Mucosa of stomach (tissue), 1 donor: ENCODE data around the gene PCYT1A.
"Not testable (repeated sequence)": the region's sequence is repeated elsewhere in the genome, so short reads cannot be mapped to it uniquely, and the experiment has no call there.

Experiments
- H3K27me3 ChIP-seq: one replicate; pipeline ENCODE4 v1.7.0; 2013; ENCODE audit warnings: mild to moderate bottlenecking, low read length; ENCODE audit not compliant: control insufficient read depth, insufficient read depth
- H3K36me3 ChIP-seq: one replicate; pipeline ENCODE4 v1.7.0; 2013; ENCODE audit warnings: low read length; ENCODE audit not compliant: control insufficient read depth, insufficient read depth
- H3K4me1 ChIP-seq: one replicate; pipeline ENCODE4 v1.7.0; 2013; ENCODE audit warnings: mild to moderate bottlenecking, low read length; ENCODE audit not compliant: control insufficient read depth, insufficient read depth
- H3K4me3 ChIP-seq: one replicate; pipeline ENCODE4 v1.7.0; 2013; ENCODE audit warnings: low read length
- H3K9ac ChIP-seq: one replicate; pipeline ENCODE4 v1.7.0; 2013; ENCODE audit warnings: mild to moderate bottlenecking, low read length, moderate library complexity
- H3K9me3 ChIP-seq: one replicate; pipeline ENCODE4 v1.7.0; 2013; ENCODE audit warnings: mild to moderate bottlenecking, low read length, moderate library complexity; ENCODE audit not compliant: control insufficient read depth
- donor health status: Pancreatic carcinoma.

PCYT1A gene

DNA sequence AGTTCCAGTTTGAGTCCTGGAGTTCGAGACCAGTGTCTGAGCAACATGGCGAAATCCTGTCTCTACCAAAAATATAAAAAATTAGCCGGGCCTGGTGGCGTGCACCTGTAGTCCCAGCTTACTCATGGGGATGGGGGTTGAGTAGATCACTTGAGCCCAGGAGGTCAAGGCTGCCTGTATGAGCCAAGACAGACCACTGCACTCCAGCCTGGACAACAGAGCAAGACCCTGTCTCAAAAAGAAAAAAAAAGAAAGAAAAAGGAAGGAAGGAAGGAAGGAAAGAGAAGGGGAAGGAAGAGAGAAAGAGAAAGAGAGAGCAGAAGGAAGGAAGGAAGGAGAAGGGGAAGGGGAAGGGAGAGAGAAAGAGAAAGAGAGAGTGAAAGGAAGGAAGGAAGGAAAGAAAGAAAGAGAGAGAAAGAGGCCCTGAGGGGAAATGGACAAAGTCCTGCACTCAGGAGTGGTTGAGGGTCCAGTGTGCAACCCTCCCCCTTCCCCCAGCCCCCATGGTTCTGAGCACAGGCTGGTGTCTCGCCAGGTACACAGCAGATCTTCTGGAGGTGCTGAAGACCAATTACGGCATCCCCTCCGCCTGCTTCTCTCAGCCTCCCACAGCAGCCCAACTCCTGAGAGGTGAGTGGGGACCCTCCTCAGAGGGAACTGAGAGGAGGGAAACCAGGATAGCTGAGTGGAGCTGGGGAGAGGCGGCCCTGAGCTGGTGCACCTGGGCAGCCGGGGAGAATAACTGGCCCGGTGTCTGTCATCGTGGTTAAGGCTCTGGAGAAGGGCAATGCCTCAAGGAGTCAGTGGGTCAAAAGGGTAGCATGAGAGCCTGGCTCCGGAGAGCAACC is 70.0 kb downstream of the PCYT1A start:
- Histone ChIP-seq H3K9me3 (no peaks in the 10 kb centered on the region), H3K9ac (no peak overlapping the region), H3K4me1 (peaks cover 4% of the 10 kb centered on the region), H3K27me3 (peaks cover 26% of the 10 kb centered on the region), H3K36me3 (no peaks in the 10 kb centered on the region), H3K4me3 (no peak overlapping the region)

- Histone ChIP-seq H3K4me3 (no peak overlapping the region), H3K9ac (no peak overlapping the region), H3K9me3 (no peaks in the 10 kb centered on the region), H3K4me1 (peaks cover 4% of the 10 kb centered on the region), H3K36me3 (no peaks in the 10 kb centered on the region), H3K27me3 (peaks cover 26% of the 10 kb centered on the region)
Observed at GRCh38 chr3:196216681-196217211, 70.8 kb downstream of the PCYT1A start.

- no peaks in the 10 kb centered on the region for H3K9me3 ChIP-seq
- peaks cover 4% of the 10 kb centered on the region for H3K4me1 ChIP-seq
- H3K9ac ChIP-seq, result no peak within 1 kb of the TSS
- peaks cover 26% of the 10 kb centered on the region for H3K27me3 ChIP-seq
- H3K36me3 ChIP-seq, result no peaks in the 10 kb centered on the region
- H3K4me3 ChIP-seq, result no peak within 1 kb of the TSS
Observed at GRCh38 chr3:196216089-196216564, 71.4 kb downstream of the PCYT1A start, which contains the start of gene SLC51A. TSS of gene SLC51A (plus strand) at chr3:196216534. CDS start at chr3:196216713, 179 bp downstream.

DNA sequence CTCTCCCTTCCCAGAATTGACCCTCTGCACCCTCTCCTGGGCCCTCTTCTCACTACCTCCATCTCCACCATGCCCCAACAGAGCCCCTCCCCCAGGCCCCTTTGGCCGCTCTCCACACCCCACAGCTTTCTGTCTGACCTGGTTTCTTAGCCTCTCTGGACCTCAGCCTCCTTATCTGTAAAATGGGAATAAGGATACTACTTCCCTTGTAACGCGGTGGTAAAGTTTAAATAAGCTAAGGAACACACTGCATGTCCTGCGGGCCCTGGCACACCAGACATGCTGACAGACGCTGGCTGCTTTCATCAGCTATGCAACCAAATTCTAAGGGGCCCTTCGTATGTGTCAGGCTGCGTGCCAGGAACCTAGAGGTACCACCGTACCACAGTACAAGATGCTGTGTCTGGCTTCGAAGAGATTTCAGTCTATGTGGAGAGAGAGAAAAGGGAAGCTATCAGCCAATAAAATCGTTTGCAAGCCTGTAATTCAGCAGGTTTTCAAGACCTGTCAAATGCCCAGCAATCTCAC is 72.0 kb downstream of the PCYT1A start:
- no peak overlapping the region for H3K9ac ChIP-seq
- no peaks in the 10 kb centered on the region for H3K9me3 ChIP-seq
- H3K27me3 ChIP-seq, result peaks cover 26% of the 10 kb centered on the region
- peaks cover 4% of the 10 kb centered on the region for H3K4me1 ChIP-seq
- no peak overlapping the region for H3K4me3 ChIP-seq
- no peaks in the 10 kb centered on the region for H3K36me3 ChIP-seq

DNA sequence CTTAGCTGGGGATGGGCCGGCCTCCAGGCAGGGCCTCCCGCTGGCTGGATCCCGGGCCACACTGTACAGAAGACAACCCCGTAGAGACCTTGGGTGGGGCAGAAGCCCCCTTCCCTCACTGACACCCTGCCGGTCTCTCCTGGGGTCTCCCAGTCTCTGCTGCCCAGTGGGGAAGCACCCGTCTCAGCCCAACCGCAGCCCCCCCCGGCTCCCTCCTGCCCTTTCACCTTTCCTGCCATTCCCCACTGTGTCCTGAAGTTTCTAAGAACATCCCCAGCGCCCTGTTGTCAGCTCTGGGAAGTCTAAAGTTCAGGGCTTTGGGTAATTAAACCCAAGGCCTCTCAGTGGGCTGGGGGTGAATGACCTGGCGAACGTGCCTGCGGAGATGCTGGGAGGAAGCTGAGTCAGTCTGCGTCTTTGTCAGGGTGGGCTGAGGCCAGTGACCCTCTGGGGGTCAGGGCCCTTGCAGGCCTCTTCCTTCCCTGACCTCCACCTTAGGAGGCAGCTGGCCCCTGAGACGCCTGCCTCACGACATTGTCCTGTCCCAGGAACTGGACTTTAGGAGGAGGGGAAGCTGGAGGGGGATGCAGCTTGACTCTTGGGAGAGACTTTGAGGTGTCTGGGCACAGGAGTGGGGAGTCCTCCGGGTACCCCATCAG is 72.6 kb downstream of the PCYT1A start:
- no peaks in the 10 kb centered on the region for H3K9me3 ChIP-seq
- peaks cover 4% of the 10 kb centered on the region for H3K4me1 ChIP-seq
- H3K36me3 ChIP-seq, result no peaks in the 10 kb centered on the region
- H3K27me3 ChIP-seq, result peaks cover 26% of the 10 kb centered on the region
- no peak overlapping the region for H3K4me3 ChIP-seq
- no peak overlapping the region for H3K9ac ChIP-seq

GRCh38 chr3:196210673-196211556 is 76.6 kb downstream of the PCYT1A start, which contains the start of gene ZDHHC19:
TSS of gene ZDHHC19 (minus strand) at chr3:196211400. CDS start at chr3:196211315, 85 bp downstream.
- H3K27me3 ChIP-seq, result peaks cover 12% of the 10 kb centered on the region
- H3K4me1 ChIP-seq, result peaks cover 4% of the 10 kb centered on the region
- no peaks in the 10 kb centered on the region for H3K36me3 ChIP-seq
- H3K4me3 ChIP-seq, result no peak within 1 kb of the TSS
- H3K9ac ChIP-seq, result no peak within 1 kb of the TSS
- H3K9me3 ChIP-seq, result no peaks in the 10 kb centered on the region

- H3K4me1 ChIP-seq, H3K9me3 ChIP-seq, H3K36me3 ChIP-seq, H3K27me3 ChIP-seq, H3K9ac ChIP-seq, H3K4me3 ChIP-seq: not testable (repeated sequence)
Observed at GRCh38 chr3:196209944-196210672, 77.4 kb downstream of the PCYT1A start.

DNA sequence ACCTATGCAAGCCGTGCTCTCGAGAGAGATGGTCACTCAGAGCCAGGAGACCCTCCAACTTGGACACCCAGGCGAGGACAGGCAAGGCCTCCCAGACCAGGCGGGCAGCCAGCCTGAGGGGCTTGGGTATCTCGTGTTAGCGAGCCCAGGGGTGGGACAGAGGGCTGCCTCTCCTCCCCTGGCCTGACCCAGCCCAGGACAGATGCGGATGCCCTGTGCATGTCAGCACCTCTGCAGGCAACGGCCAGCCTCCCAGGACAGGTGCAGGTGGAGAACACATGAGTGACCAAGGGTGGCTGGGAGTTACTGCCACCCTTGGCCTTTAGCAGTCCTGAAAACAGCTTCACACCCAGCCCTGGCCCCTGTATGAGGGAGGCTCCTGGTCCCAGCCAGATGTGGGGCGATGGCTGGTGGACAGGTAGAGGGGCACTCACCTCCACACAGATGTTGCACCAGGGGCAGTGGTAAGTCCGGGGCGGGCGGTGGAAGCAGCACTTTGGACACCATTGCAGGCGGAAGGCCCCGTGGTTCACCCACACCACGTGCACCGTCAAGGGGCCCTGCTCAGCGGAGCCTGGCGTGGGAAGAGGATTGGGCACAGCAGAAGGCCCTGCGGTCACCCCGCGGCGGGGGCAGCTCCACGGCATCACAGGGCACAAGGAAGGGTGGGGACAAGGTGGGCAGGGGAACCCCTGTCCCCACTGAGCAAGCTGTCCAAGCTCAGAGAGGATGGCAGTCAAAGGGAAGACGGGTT is 78.4 kb downstream of the PCYT1A start:
- Histone ChIP-seq H3K4me3 (no peak overlapping the region), H3K4me1 (peaks cover 4% of the 10 kb centered on the region), H3K9ac (no peak overlapping the region), H3K27me3 (peaks cover 4% of the 10 kb centered on the region), H3K9me3 (no peaks in the 10 kb centered on the region), H3K36me3 (no peaks in the 10 kb centered on the region)

- H3K27me3 ChIP-seq, result peaks cover 4% of the 10 kb centered on the region
- H3K9me3 ChIP-seq, result no peaks in the 10 kb centered on the region
- H3K4me3 ChIP-seq, result no peak overlapping the region
- H3K9ac ChIP-seq, result no peak overlapping the region
- H3K36me3 ChIP-seq, result no peaks in the 10 kb centered on the region
- H3K4me1 ChIP-seq, result peaks cover 4% of the 10 kb centered on the region
Observed at GRCh38 chr3:196207833-196208607, 79.5 kb downstream of the PCYT1A start.
